ENCODE measurements around the gene P2RX5.
"Not testable (repeated sequence)": the region's sequence is repeated elsewhere in the genome, so short reads cannot be mapped to it uniquely, and the experiment has no call there.

Gene P2RX5

GRCh38 chr17:3728099-3728498 lies 32.1 kb upstream of the P2RX5 start:
- not testable (repeated sequence) for H3K27me3 ChIP-seq (ENCODE audit: control insufficient read depth, insufficient read depth, low read length); H3K4me1 ChIP-seq (ENCODE audit: control insufficient read depth, insufficient read depth, low read length); H3K36me3 ChIP-seq (ENCODE audit: control insufficient read depth, insufficient read depth, low read length); H3K9ac ChIP-seq (ENCODE audit: low read depth, low read length); H3K4me3 ChIP-seq (ENCODE audit: low read depth, low read length); H3K9me3 ChIP-seq (ENCODE audit: control insufficient read depth, insufficient read depth, low read length)

- Histone ChIP-seq H3K9ac (ENCODE audit: low read depth, low read length) (no peak overlapping the region), H3K4me1 (ENCODE audit: control insufficient read depth, insufficient read depth, low read length) (peaks cover 10% of the 10 kb centered on the region), H3K9me3 (ENCODE audit: control insufficient read depth, insufficient read depth, low read length) (no peaks in the 10 kb centered on the region), H3K36me3 (ENCODE audit: control insufficient read depth, insufficient read depth, low read length) (peaks cover 7% of the 10 kb centered on the region), H3K27me3 (ENCODE audit: control insufficient read depth, insufficient read depth, low read length) (no peaks in the 10 kb centered on the region), H3K4me3 (ENCODE audit: low read depth, low read length) (no peak overlapping the region)
Observed at GRCh38 chr17:3727041-3727440, 31.1 kb upstream of the P2RX5 start.

GRCh38 chr17:3724378-3725077 lies 28.6 kb upstream of the P2RX5 start:
- peak overlapping the region; percentile 96 for H3K4me3 ChIP-seq (ENCODE audit: low read depth, low read length)

GRCh38 chr17:3723556-3724377 lies 27.8 kb upstream of the P2RX5 start, which contains the start of gene HASPIN:
Gene HASPIN (plus strand): TSS chr17:3723903. CDS start chr17:3723936, 33 bp downstream.
- Histone ChIP-seq H3K36me3 (ENCODE audit: control insufficient read depth, insufficient read depth, low read length) (peaks cover 7% of the 10 kb centered on the region), H3K4me1 (ENCODE audit: control insufficient read depth, insufficient read depth, low read length) (peaks cover 10% of the 10 kb centered on the region), H3K4me3 (ENCODE audit: low read depth, low read length) (peak within 1 kb of the TSS; percentile 96), H3K27me3 (ENCODE audit: control insufficient read depth, insufficient read depth, low read length) (no peaks in the 10 kb centered on the region), H3K9me3 (ENCODE audit: control insufficient read depth, insufficient read depth, low read length) (no peaks in the 10 kb centered on the region), H3K9ac (ENCODE audit: low read depth, low read length) (peak within 1 kb of the TSS; percentile 92)

More at GRCh38 chr17:3724378-3725077, 28.6 kb upstream of the P2RX5 start:
- Histone ChIP-seq H3K4me1 (ENCODE audit: control insufficient read depth, insufficient read depth, low read length) (peaks cover 10% of the 10 kb centered on the region), H3K27me3 (ENCODE audit: control insufficient read depth, insufficient read depth, low read length) (no peaks in the 10 kb centered on the region), H3K36me3 (ENCODE audit: control insufficient read depth, insufficient read depth, low read length) (peaks cover 7% of the 10 kb centered on the region), H3K9me3 (ENCODE audit: control insufficient read depth, insufficient read depth, low read length) (no peaks in the 10 kb centered on the region), H3K9ac (ENCODE audit: low read depth, low read length) (peak overlapping the region; percentile 92)

GRCh38 chr17:3723188-3723555 lies 27.2 kb upstream of the P2RX5 start:
- Histone ChIP-seq H3K4me1 (ENCODE audit: control insufficient read depth, insufficient read depth, low read length) (peaks cover 10% of the 10 kb centered on the region), H3K9ac (ENCODE audit: low read depth, low read length) (peak overlapping the region; percentile 92), H3K27me3 (ENCODE audit: control insufficient read depth, insufficient read depth, low read length) (no peaks in the 10 kb centered on the region), H3K4me3 (ENCODE audit: low read depth, low read length) (peak overlapping the region; percentile 96), H3K9me3 (ENCODE audit: control insufficient read depth, insufficient read depth, low read length) (no peaks in the 10 kb centered on the region), H3K36me3 (ENCODE audit: control insufficient read depth, insufficient read depth, low read length) (peaks cover 10% of the 10 kb centered on the region)

- peak overlapping the region; percentile 96 for H3K4me3 ChIP-seq (ENCODE audit: low read depth, low read length)
- H3K36me3 ChIP-seq (ENCODE audit: control insufficient read depth, insufficient read depth, low read length), result peaks cover 10% of the 10 kb centered on the region
- H3K27me3 ChIP-seq (ENCODE audit: control insufficient read depth, insufficient read depth, low read length), result no peaks in the 10 kb centered on the region
- H3K9ac ChIP-seq (ENCODE audit: low read depth, low read length), result peak overlapping the region; percentile 92
- peaks cover 10% of the 10 kb centered on the region for H3K4me1 ChIP-seq (ENCODE audit: control insufficient read depth, insufficient read depth, low read length)
- no peaks in the 10 kb centered on the region for H3K9me3 ChIP-seq (ENCODE audit: control insufficient read depth, insufficient read depth, low read length)
Observed at GRCh38 chr17:3722716-3723115, 26.8 kb upstream of the P2RX5 start.

GRCh38 chr17:3719265-3719664 lies 23.3 kb upstream of the P2RX5 start:
- no peak overlapping the region for H3K4me3 ChIP-seq (ENCODE audit: low read depth, low read length)
- H3K4me1 ChIP-seq (ENCODE audit: control insufficient read depth, insufficient read depth, low read length), result peaks cover 6% of the 10 kb centered on the region
- H3K9ac ChIP-seq (ENCODE audit: low read depth, low read length), result no peak overlapping the region
- H3K36me3 ChIP-seq (ENCODE audit: control insufficient read depth, insufficient read depth, low read length), result peaks cover 15% of the 10 kb centered on the region
- H3K27me3 ChIP-seq (ENCODE audit: control insufficient read depth, insufficient read depth, low read length), result no peaks in the 10 kb centered on the region
- no peaks in the 10 kb centered on the region for H3K9me3 ChIP-seq (ENCODE audit: control insufficient read depth, insufficient read depth, low read length)

- H3K9me3 ChIP-seq (ENCODE audit: control insufficient read depth, insufficient read depth, low read length), result no peaks in the 10 kb centered on the region
- peaks cover 15% of the 10 kb centered on the region for H3K36me3 ChIP-seq (ENCODE audit: control insufficient read depth, insufficient read depth, low read length)
- no peaks in the 10 kb centered on the region for H3K27me3 ChIP-seq (ENCODE audit: control insufficient read depth, insufficient read depth, low read length)
- no peak overlapping the region for H3K9ac ChIP-seq (ENCODE audit: low read depth, low read length)
- peaks cover 6% of the 10 kb centered on the region for H3K4me1 ChIP-seq (ENCODE audit: control insufficient read depth, insufficient read depth, low read length)
- H3K4me3 ChIP-seq (ENCODE audit: low read depth, low read length), result no peak overlapping the region
Observed at GRCh38 chr17:3718201-3718600, 22.2 kb upstream of the P2RX5 start.

GRCh38 chr17:3715296-3715695 lies 19.3 kb upstream of the P2RX5 start:
- H3K4me1 ChIP-seq (ENCODE audit: control insufficient read depth, insufficient read depth, low read length), result no peaks in the 10 kb centered on the region
- H3K4me3 ChIP-seq (ENCODE audit: low read depth, low read length), result no peak overlapping the region
- no peaks in the 10 kb centered on the region for H3K27me3 ChIP-seq (ENCODE audit: control insufficient read depth, insufficient read depth, low read length)
- H3K9me3 ChIP-seq (ENCODE audit: control insufficient read depth, insufficient read depth, low read length), result no peaks in the 10 kb centered on the region
- H3K36me3 ChIP-seq (ENCODE audit: control insufficient read depth, insufficient read depth, low read length), result peaks cover 15% of the 10 kb centered on the region
- no peak overlapping the region for H3K9ac ChIP-seq (ENCODE audit: low read depth, low read length)

GRCh38 chr17:3712811-3713463 lies 17.0 kb upstream of the P2RX5 start:
- Histone ChIP-seq H3K9me3 (ENCODE audit: control insufficient read depth, insufficient read depth, low read length) (no peaks in the 10 kb centered on the region), H3K36me3 (ENCODE audit: control insufficient read depth, insufficient read depth, low read length) (peaks cover 12% of the 10 kb centered on the region), H3K9ac (ENCODE audit: low read depth, low read length) (no peak overlapping the region), H3K4me1 (ENCODE audit: control insufficient read depth, insufficient read depth, low read length) (no peaks in the 10 kb centered on the region), H3K27me3 (ENCODE audit: control insufficient read depth, insufficient read depth, low read length) (no peaks in the 10 kb centered on the region), H3K4me3 (ENCODE audit: low read depth, low read length) (no peak overlapping the region)

- H3K27me3 ChIP-seq (ENCODE audit: control insufficient read depth, insufficient read depth, low read length), result no peaks in the 10 kb centered on the region
- H3K36me3 ChIP-seq (ENCODE audit: control insufficient read depth, insufficient read depth, low read length), result peaks cover 6% of the 10 kb centered on the region
- no peak overlapping the region for H3K9ac ChIP-seq (ENCODE audit: low read depth, low read length)
- H3K4me3 ChIP-seq (ENCODE audit: low read depth, low read length), result no peak overlapping the region
- no peaks in the 10 kb centered on the region for H3K9me3 ChIP-seq (ENCODE audit: control insufficient read depth, insufficient read depth, low read length)
- no peaks in the 10 kb centered on the region for H3K4me1 ChIP-seq (ENCODE audit: control insufficient read depth, insufficient read depth, low read length)
Observed at GRCh38 chr17:3710951-3711383, 15.0 kb upstream of the P2RX5 start.
